Nephron progenitor cell (in vitro differentiated cells): ENCODE results near the gene ERMARD.
A peak's percentile ranks its signal among the peaks of the same experiment; 100 is the strongest.

Experiments
- DNase-seq: peaks from one replicate; pipeline ENCODE4 v3.0.0; 2021
- H3K27ac Mint-ChIP-seq: 2 replicates; pipeline ENCODE4 v1.8.0; 2021; ENCODE audit warnings: mild to moderate bottlenecking, moderate library complexity, mixed read lengths
- H3K27me3 Mint-ChIP-seq: 2 replicates; pipeline ENCODE4 v1.8.0; 2021; ENCODE audit warnings: mild to moderate bottlenecking, low read depth, mixed read lengths; ENCODE audit not compliant: poor library complexity
- H3K36me3 Mint-ChIP-seq: 2 replicates; pipeline ENCODE4 v1.8.0; 2021; ENCODE audit warnings: low read depth, mixed read lengths
- H3K4me1 Mint-ChIP-seq: 2 replicates; pipeline ENCODE4 v1.8.0; 2021; ENCODE audit warnings: mixed read lengths
- H3K4me3 Mint-ChIP-seq: 2 replicates; pipeline ENCODE4 v1.8.0; 2021; ENCODE audit warnings: mild to moderate bottlenecking, moderate library complexity, mixed read lengths
- H3K9me3 Mint-ChIP-seq: 2 replicates; pipeline ENCODE4 v1.8.0; 2021; ENCODE audit warnings: mild to moderate bottlenecking, moderate library complexity, mixed read lengths
- TF ChIP-seq, protein P1 (sequence below): fragments of 200-600 bp; sonication (generic); IDR thresholded peaks from 2 replicates; pipeline ENCODE4 v1.5.0; 2021; ENCODE audit warnings: antibody characterized with exemption

Gene ERMARD

DNA sequence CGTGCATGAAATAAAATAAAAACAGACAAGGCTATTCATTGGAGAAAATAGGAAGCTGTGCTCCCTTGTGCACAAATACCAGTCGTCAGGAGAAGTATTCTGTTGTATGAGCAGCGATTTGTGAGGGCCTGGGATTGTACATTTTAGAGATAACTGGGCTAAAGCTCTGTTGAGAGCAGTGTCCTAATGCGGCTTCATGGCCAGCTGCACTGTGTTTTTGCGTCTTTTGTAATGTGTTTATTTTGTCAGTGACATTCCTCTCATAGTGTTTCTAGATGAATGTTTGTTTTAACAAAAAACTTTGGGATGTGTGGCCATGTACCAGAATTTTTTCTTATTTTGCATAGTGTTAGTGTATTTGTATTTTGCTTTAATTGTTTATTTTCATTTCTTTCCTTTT is 14.8 kb downstream of the ERMARD start:
- Mint-ChIP-seq H3K36me3 (peaks cover 35% of the 10 kb centered on the region), H3K27ac (no peak overlapping the region), H3K4me1 (peaks cover 20% of the 10 kb centered on the region), H3K27me3 (no peaks in the 10 kb centered on the region), H3K9me3 (no peaks in the 10 kb centered on the region), H3K4me3 (no peak overlapping the region)
- DNase-seq, result no peak
- TF ChIP-seq, protein P1, sequence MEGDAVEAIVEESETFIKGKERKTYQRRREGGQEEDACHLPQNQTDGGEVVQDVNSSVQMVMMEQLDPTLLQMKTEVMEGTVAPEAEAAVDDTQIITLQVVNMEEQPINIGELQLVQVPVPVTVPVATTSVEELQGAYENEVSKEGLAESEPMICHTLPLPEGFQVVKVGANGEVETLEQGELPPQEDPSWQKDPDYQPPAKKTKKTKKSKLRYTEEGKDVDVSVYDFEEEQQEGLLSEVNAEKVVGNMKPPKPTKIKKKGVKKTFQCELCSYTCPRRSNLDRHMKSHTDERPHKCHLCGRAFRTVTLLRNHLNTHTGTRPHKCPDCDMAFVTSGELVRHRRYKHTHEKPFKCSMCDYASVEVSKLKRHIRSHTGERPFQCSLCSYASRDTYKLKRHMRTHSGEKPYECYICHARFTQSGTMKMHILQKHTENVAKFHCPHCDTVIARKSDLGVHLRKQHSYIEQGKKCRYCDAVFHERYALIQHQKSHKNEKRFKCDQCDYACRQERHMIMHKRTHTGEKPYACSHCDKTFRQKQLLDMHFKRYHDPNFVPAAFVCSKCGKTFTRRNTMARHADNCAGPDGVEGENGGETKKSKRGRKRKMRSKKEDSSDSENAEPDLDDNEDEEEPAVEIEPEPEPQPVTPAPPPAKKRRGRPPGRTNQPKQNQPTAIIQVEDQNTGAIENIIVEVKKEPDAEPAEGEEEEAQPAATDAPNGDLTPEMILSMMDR, result no peak

DNA sequence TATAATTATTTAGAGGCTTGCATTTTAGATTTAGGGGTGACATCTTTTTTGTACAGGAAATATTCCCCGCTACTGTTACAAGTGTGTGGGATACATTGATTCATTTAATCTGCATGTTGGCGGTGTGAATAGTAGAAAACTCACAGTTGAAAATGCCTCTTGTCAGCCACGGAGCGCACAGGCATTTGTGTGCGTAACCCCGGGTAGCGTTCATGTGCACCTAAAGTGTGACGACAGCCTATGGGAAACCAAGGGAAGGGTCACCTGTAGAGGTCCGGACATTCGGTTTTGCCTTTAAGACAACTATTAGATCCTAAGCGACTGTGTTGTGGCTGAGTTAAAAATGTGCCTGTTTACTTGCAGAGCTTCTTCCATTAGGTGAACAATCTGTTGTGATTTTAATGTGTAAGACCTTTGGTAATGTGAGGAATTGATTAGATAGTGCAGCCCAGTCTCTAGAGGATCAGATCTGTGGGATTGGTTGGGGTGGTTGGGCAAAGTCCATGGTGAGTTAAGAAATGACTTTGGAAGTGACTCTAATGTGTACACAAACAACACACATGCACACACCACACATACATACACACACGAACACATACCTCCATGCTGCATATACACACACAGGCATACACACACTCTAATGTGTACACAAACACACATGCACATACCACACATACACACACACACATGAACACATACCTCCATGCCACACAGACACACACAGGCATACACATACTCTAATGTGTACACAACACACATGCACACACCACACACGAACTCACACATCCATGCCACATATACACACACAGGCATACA is 15.7 kb downstream of the ERMARD start:
- Mint-ChIP-seq H3K27me3 (no peaks in the 10 kb centered on the region), H3K36me3 (peaks cover 44% of the 10 kb centered on the region), H3K27ac (peak overlapping the region; percentile 6), H3K4me1 (peaks cover 20% of the 10 kb centered on the region), H3K4me3 (no peak overlapping the region), H3K9me3 (no peaks in the 10 kb centered on the region)
- TF ChIP-seq, protein P1, result no peak
- no peak for DNase-seq

DNA sequence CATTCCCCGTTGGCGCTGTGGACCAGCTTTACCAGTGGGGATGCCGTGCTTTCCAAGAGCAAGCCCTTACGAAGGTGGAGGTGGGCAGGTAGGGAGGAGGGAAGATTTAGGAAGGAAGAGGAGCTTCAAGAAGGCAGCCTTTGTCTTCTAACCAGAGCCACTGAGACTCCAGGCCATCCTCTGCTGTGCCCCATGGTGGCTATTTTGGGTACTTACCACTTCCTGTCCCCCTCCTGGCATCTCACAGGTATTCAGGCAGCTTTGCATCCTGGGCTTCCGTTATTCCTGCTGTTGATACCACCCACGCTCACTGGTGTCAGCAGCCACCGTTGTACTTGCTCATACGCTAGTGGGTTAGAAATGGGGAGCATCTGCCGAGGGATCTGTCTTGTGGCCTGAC is 22.9 kb downstream of the ERMARD start:
- H3K4me1 Mint-ChIP-seq, result no peaks in the 10 kb centered on the region
- H3K4me3 Mint-ChIP-seq, result no peak overlapping the region
- no peak overlapping the region for H3K27ac Mint-ChIP-seq
- TF ChIP-seq, protein P1, result no peak
- peaks cover 33% of the 10 kb centered on the region for H3K36me3 Mint-ChIP-seq
- H3K27me3 Mint-ChIP-seq, result peaks cover 3% of the 10 kb centered on the region
- no peaks in the 10 kb centered on the region for H3K9me3 Mint-ChIP-seq
- no peak for DNase-seq

DNA sequence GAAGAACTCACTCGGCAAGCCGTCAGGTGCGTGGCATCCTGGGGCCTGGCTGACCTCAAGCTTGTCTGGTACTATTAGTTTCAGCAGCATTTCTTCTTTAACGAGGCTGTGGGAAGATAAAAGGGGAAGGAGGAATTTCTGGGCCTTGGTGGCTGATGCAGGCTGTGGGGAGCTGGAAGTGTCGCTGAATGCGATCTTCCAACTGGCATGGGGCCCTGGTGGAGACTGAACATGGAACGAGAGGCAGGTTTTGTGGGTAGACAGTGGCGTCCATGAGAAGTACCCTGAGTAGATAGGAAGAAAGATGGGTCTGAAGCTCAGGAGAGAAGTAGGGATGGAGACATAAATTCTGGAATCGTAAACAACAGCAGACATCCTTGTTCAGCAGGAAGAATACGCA is 23.9 kb downstream of the ERMARD start:
- H3K9me3 Mint-ChIP-seq, result no peaks in the 10 kb centered on the region
- peaks cover 29% of the 10 kb centered on the region for H3K36me3 Mint-ChIP-seq
- TF ChIP-seq, protein P1, result no peak
- H3K27me3 Mint-ChIP-seq, result peaks cover 3% of the 10 kb centered on the region
- no peak overlapping the region for H3K4me3 Mint-ChIP-seq
- DNase-seq, result no peak
- no peaks in the 10 kb centered on the region for H3K4me1 Mint-ChIP-seq
- H3K27ac Mint-ChIP-seq, result peak overlapping the region; percentile 74

DNA sequence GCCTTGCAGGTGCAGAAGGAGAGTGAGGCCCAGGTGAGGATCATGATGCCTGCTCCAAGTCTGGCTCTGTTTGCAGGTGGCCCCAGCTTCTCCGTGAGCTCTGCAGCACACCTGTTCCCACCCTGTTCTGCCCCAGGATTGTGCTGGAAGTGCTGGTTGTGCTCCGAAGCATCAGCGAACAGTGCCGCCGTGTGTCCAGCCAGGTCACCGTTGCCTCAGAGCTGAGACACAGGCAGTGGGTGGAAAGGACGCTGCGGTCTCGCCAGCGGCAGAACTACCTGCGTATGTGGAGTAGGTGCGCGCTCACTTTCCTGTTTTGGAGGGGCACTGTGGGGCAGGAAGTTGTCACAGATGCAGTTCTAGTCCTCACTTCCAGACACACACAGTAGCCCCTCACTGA is 25.0 kb downstream of the ERMARD start:
- Mint-ChIP-seq H3K9me3 (no peaks in the 10 kb centered on the region), H3K27me3 (peaks cover 3% of the 10 kb centered on the region), H3K27ac (no peak overlapping the region), H3K4me3 (no peak overlapping the region), H3K4me1 (no peaks in the 10 kb centered on the region), H3K36me3 (peaks cover 37% of the 10 kb centered on the region)
- DNase-seq, result no peak
- TF ChIP-seq, protein P1, result no peak

DNA sequence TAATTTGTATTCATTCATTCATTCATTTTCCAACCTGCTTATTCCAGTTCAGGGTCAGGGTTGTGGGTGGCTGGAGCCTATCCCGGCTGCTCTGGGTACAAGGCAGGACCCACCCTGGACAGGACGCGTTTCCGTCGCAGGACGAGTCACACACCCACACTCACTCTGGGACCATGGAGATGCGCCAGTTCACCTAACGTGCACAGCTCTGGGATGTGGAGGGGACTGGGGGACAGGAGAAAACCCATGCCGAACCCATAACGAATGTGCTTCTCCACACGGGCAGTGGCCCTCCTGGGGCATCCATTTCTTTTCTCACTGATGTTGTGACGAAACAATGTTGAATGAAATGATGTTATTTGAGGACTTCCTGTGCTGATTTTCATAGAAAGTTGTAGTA is 26.5 kb downstream of the ERMARD start:
- Mint-ChIP-seq H3K27ac (no peak overlapping the region), H3K9me3 (peaks cover 5% of the 10 kb centered on the region)

More for the DNA sequence above, 26.5 kb downstream of the ERMARD start:
- H3K4me3 Mint-ChIP-seq, result no peak overlapping the region
- H3K27me3 Mint-ChIP-seq, result no peaks in the 10 kb centered on the region
- no peak for DNase-seq
- TF ChIP-seq, protein P1, result no peak
- no peaks in the 10 kb centered on the region for H3K4me1 Mint-ChIP-seq
- H3K36me3 Mint-ChIP-seq, result peaks cover 36% of the 10 kb centered on the region
